B cell (primary cell): ENCODE data around the gene SERF2.

ENCODE experiments used
- CTCF ChIP-seq: fragments of 200-600 bp; IDR thresholded peaks from one replicate; pipeline ENCODE4 v1.8.0; 2022; ENCODE audit warnings: antibody characterized with exemption, mild to moderate bottlenecking
- EZH2 ChIP-seq: IDR thresholded peaks from 2 replicates; pipeline ENCODE4 v1.6.1; 2012; ENCODE audit warnings: borderline replicate concordance, low read depth, mild to moderate bottlenecking, moderate library complexity, low read length; ENCODE audit not compliant: insufficient read depth, poor library complexity, severe bottlenecking

- no peak for TF ChIP-seq CTCF
- no peak for TF ChIP-seq EZH2
Measured at GRCh38 chr15:43799209-43799944, 7.3 kb downstream of the SERF2 start.
